SU-DHL-6 (cell line): ENCODE results near the gene ACTG1.

Experiments
- EZH2phosphoT487 ChIP-seq: fragments of 200-600 bp; sonication (generic), shearing (Covaris generic); conservative IDR thresholded peaks from 2 replicates; pipeline ENCODE4 v1.6.1; 2018; ENCODE audit warnings: mild to moderate bottlenecking, antibody characterized with exemption, low read length, moderate library complexity, mixed read lengths
- TF ChIP-seq, protein P1 (sequence below): fragments of 200-600 bp; sonication (generic); IDR thresholded peaks from one replicate; pipeline ENCODE4 v1.5.1; 2017; ENCODE audit warnings: antibody characterized with exemption, mild to moderate bottlenecking, low read length, moderate library complexity; ENCODE audit not compliant: insufficient read depth, poor library complexity, severe bottlenecking

DNA sequence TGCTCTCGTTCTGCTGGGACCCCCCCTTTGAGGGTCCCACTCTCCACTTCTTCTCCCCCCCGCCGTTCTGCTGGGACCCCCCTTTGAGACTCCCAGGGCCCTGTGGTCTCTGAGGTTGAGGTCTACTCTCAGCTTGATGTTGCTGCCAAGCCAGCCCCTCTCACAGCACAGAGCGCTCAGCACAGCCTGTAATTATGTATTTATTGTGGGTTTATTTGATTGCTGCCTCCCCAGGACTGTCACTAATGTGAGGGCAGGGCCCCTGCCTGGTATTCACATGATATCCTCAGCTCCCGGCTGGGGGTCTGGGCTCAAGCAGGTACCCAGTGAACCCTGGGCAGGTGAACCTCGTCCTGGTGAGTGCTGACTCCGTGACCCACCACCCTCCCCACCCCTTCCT, 35.4 kb downstream of the ACTG1 start:
- TF ChIP-seq, protein P1, sequence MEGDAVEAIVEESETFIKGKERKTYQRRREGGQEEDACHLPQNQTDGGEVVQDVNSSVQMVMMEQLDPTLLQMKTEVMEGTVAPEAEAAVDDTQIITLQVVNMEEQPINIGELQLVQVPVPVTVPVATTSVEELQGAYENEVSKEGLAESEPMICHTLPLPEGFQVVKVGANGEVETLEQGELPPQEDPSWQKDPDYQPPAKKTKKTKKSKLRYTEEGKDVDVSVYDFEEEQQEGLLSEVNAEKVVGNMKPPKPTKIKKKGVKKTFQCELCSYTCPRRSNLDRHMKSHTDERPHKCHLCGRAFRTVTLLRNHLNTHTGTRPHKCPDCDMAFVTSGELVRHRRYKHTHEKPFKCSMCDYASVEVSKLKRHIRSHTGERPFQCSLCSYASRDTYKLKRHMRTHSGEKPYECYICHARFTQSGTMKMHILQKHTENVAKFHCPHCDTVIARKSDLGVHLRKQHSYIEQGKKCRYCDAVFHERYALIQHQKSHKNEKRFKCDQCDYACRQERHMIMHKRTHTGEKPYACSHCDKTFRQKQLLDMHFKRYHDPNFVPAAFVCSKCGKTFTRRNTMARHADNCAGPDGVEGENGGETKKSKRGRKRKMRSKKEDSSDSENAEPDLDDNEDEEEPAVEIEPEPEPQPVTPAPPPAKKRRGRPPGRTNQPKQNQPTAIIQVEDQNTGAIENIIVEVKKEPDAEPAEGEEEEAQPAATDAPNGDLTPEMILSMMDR, result no peak
- TF ChIP-seq EZH2phosphoT487, result no peak
